ENCODE measurements around the gene KMO.

KMO gene

DNA sequence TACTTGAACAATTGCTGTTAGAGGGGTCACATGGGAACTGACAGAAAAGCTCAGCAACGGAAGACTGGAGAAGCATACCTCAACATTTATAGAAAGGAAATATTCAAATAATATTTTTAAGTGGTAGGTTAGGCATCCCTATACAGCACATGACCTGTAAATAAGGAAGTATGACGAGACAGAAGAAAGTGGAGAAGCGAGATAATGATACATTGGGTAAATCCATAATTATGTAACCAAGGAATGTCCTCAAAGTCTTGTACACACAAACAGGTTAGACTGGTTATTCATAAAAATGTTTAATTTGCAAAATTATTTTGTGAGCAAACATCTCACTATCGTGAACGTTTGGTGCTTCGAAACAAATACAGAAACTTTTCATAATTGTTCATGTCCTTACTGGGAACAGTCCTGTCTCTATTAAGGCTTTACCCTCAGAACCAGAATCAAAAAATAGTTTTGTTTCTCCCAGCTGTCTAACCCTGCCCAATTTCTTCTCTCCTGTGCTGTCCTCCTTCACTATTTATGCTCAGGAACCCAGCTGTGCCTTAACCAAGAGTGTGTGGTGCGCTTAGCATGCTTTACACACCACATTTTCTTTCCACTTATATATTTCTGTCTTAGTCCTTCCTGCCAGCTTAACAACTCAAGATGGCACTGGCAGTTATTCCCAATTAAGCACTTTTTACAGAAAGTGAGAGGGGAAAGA is 10.2 kb downstream of the KMO start:
- no peak overlapping the region for H3K9ac ChIP-seq (ENCODE audit: low read length)
- no peaks in the 10 kb centered on the region for H3K79me2 ChIP-seq (ENCODE audit: insufficient read depth, low read length)
- H3K4me3 ChIP-seq (ENCODE audit: insufficient read depth, low read length, poor library complexity, severe bottlenecking) = no peak overlapping the region
- H3K9me2 ChIP-seq (replicated peaks; ENCODE audit: insufficient read depth, low read length) = no peaks in the 10 kb centered on the region
- H3K4me2 ChIP-seq (ENCODE audit: low read depth, low read length, poor library complexity, severe bottlenecking) = no peak overlapping the region
- H3F3A ChIP-seq (ENCODE audit: insufficient read depth) = no peaks in the 10 kb centered on the region
- H4K20me1 ChIP-seq (ENCODE audit: low read depth, low read length) = no peaks in the 10 kb centered on the region
- H3K9me3 ChIP-seq (ENCODE audit: insufficient read depth, low read length) = no peaks in the 10 kb centered on the region
- no peak overlapping the region for H3K27ac ChIP-seq (ENCODE audit: low read depth, low read length)
- H3K36me3 ChIP-seq (ENCODE audit: low read length) = no peaks in the 10 kb centered on the region
- no peak overlapping the region for H2AFZ ChIP-seq (ENCODE audit: low read depth, low read length, severe bottlenecking)
- no peak for TF ChIP-seq CTCF (IDR thresholded peaks at IDR 0.05; ENCODE audit: insufficient read depth, low read length, poor library complexity, severe bottlenecking)
- no peak for TF ChIP-seq EZH2phosphoT487 (conservative IDR thresholded peaks at IDR 0.05; ENCODE audit: low read length)
- no peaks in the 10 kb centered on the region for H3K27me3 ChIP-seq (ENCODE audit: low read length)

DNA sequence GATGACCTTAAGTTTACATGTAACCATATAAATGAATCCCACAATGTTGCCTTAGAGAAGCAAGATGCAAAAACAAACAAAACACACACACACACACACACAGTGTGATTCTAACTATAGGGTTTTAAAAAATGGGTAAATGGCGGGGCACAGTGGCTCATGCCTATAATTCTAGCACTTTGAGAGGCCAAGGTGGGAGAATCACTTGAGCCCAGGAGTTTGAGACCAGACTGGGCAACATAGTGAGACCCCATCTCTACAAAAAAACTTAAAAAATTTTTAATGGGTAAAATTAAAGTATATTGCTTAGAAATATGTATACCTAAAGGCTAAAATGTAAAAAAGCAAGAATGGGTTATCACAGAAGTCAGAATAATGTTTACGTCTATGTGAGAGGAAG is 15.8 kb downstream of the KMO start:
- H3K4me3 ChIP-seq (ENCODE audit: insufficient read depth, low read length, poor library complexity, severe bottlenecking) = no peak overlapping the region
- TF ChIP-seq EZH2phosphoT487 (conservative IDR thresholded peaks at IDR 0.05; ENCODE audit: low read length) = no peak
- TF ChIP-seq CTCF (IDR thresholded peaks at IDR 0.05; ENCODE audit: insufficient read depth, low read length, poor library complexity, severe bottlenecking) = no peak
- H3K79me2 ChIP-seq (ENCODE audit: insufficient read depth, low read length) = no peaks in the 10 kb centered on the region
- H4K20me1 ChIP-seq (ENCODE audit: low read depth, low read length) = no peaks in the 10 kb centered on the region
- H3K9me3 ChIP-seq (ENCODE audit: insufficient read depth, low read length) = no peaks in the 10 kb centered on the region
- H3K9ac ChIP-seq (ENCODE audit: low read length) = no peak overlapping the region
- H3K27me3 ChIP-seq (ENCODE audit: low read length) = no peaks in the 10 kb centered on the region
- H3K9me2 ChIP-seq (replicated peaks; ENCODE audit: insufficient read depth, low read length) = no peaks in the 10 kb centered on the region
- no peak overlapping the region for H2AFZ ChIP-seq (ENCODE audit: low read depth, low read length, severe bottlenecking)
- H3K36me3 ChIP-seq (ENCODE audit: low read length) = peaks cover 6% of the 10 kb centered on the region; the same call in 1 of the 2 replicates
- H3K27ac ChIP-seq (ENCODE audit: low read depth, low read length) = no peak overlapping the region
- H3F3A ChIP-seq (ENCODE audit: insufficient read depth) = peaks cover 8% of the 10 kb centered on the region
- no peak overlapping the region for H3K4me2 ChIP-seq (ENCODE audit: low read depth, low read length, poor library complexity, severe bottlenecking)

DNA sequence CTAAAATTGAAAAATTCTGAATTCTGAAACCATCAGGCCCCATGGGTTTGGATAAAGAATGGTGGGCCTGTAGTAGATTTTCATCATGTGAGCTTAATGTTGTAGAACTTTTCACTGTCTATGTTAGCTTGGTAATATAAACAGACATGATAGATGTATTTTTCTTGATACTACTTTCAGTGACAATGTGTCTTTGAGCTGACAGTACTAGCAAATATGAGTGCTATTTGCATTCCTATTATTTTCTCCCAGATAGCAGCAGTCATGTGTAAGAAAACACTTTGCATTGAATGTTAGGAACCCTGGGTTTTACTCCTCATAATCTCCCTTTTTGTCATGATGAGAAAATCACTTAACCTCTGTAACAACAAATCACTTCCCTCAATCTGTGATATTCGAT is 18.1 kb downstream of the KMO start:
- H3K9ac ChIP-seq (ENCODE audit: low read length) = no peak overlapping the region
- H3K9me2 ChIP-seq (replicated peaks; ENCODE audit: insufficient read depth, low read length) = no peaks in the 10 kb centered on the region
- H3F3A ChIP-seq (ENCODE audit: insufficient read depth) = peaks cover 8% of the 10 kb centered on the region
- H3K79me2 ChIP-seq (ENCODE audit: insufficient read depth, low read length) = no peaks in the 10 kb centered on the region
- H2AFZ ChIP-seq (ENCODE audit: low read depth, low read length, severe bottlenecking) = no peak overlapping the region
- no peaks in the 10 kb centered on the region for H4K20me1 ChIP-seq (ENCODE audit: low read depth, low read length)
- no peak overlapping the region for H3K4me3 ChIP-seq (ENCODE audit: insufficient read depth, low read length, poor library complexity, severe bottlenecking)
- peaks cover 6% of the 10 kb centered on the region; the same call in 1 of the 2 replicates for H3K36me3 ChIP-seq (ENCODE audit: low read length)
- H3K9me3 ChIP-seq (ENCODE audit: insufficient read depth, low read length) = no peaks in the 10 kb centered on the region
- TF ChIP-seq EZH2phosphoT487 (conservative IDR thresholded peaks at IDR 0.05; ENCODE audit: low read length) = no peak
- no peak for TF ChIP-seq CTCF (IDR thresholded peaks at IDR 0.05; ENCODE audit: insufficient read depth, low read length, poor library complexity, severe bottlenecking)
- no peaks in the 10 kb centered on the region for H3K27me3 ChIP-seq (ENCODE audit: low read length)
- peak overlapping the region; percentile 24; the same call in 1 of the 2 replicates for H3K27ac ChIP-seq (ENCODE audit: low read depth, low read length)
- H3K4me2 ChIP-seq (ENCODE audit: low read depth, low read length, poor library complexity, severe bottlenecking) = no peak overlapping the region

Data from SU-DHL-6 (cell line).